Measurements from ENCODE around the gene CAPN5.
"Not testable (repeated sequence)": the region's sequence is repeated elsewhere in the genome, so short reads cannot be mapped to it uniquely, and the experiment has no call there.

The CAPN5 gene

DNA sequence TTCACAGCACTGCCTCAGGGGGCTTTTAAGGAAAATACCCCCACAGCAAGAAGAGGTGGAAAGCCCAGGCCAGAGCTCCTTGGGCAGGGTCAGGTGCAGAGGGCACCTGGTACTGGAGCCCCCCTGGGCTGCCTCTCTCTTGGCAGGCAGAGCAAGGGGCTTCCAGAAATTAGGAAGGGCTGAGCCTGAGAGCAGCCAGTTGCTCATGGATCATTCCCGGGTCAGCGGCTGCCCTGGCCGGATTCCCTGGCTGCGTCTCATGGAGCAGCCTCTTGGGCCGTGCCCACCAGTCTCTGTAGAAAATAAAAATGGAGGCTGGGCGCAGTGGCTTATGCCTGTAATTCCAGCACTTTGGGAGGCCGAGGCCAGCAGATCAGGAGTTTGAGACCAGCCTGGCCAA, 25.6 kb downstream of the CAPN5 start:
- Histone ChIP-seq H3K27me3 (ENCODE audit: control insufficient read depth, insufficient read depth, low read length) (no peaks in the 10 kb centered on the region), H3K9me3 (ENCODE audit: control insufficient read depth, insufficient read depth, low read depth, low read length) (no peaks in the 10 kb centered on the region), H3K4me1 (ENCODE audit: control insufficient read depth, insufficient read depth, low read length) (peaks cover 5% of the 10 kb centered on the region; the same call in 1 of the 2 replicates), H3K27ac (ENCODE audit: low read depth, low read length) (no peak overlapping the region), H3K9ac (ENCODE audit: low read length) (no peak overlapping the region), H3K4me3 (ENCODE audit: low read depth, low read length) (no peak overlapping the region), H3K36me3 (ENCODE audit: control insufficient read depth, insufficient read depth, low read length) (no peaks in the 10 kb centered on the region)

DNA sequence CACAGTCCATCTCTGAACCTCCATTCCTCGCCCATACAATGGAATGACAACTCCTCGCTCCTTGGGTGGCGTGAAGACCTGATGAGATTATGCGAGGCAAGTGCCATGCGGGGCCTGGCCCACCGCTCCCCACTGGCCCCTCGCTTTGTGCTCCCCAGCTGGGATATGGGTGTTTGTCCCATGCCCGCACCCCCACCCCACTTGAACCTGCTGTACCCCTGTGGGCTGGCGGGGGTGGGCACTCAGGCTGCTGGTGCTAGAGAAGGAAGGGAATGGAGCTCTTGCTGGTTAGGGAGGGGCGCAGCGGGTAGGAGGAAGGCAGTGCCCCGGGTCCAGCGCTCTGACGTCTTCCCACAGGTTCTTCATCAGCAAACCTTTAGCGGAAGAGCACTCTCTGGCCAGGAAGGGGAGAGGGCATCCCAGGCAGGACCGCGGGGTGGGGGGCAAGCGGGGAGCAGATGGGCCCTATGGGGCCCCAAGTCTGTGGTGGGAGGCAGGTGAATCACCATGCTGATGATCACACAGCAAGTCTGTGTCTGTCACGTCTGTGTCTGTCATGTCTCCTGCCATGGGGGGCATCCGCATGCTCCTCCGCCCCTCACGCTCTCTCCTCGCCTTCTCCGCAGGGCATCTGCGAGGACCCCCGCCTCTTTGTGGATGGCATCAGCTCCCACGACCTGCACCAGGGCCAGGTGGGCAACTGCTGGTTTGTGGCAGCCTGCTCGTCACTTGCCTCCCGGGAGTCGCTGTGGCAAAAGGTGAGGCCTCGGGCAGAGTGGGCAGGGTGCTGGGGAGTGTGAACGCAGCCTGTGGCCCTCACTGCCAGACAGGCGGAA, 26.5 kb downstream of the CAPN5 start:
- Histone ChIP-seq H3K27ac (ENCODE audit: low read depth, low read length) (no peak overlapping the region), H3K27me3 (ENCODE audit: control insufficient read depth, insufficient read depth, low read length) (no peaks in the 10 kb centered on the region), H3K9ac (ENCODE audit: low read length) (no peak overlapping the region), H3K36me3 (ENCODE audit: control insufficient read depth, insufficient read depth, low read length) (no peaks in the 10 kb centered on the region), H3K9me3 (ENCODE audit: control insufficient read depth, insufficient read depth, low read depth, low read length) (no peaks in the 10 kb centered on the region), H3K4me3 (ENCODE audit: low read depth, low read length) (no peak overlapping the region), H3K4me1 (ENCODE audit: control insufficient read depth, insufficient read depth, low read length) (peaks cover 5% of the 10 kb centered on the region; the same call in 1 of the 2 replicates)

- H3K9me3 ChIP-seq (ENCODE audit: control insufficient read depth, insufficient read depth, low read depth, low read length): no peaks in the 10 kb centered on the region
- H3K27ac ChIP-seq (ENCODE audit: low read depth, low read length): no peak overlapping the region
- H3K27me3 ChIP-seq (ENCODE audit: control insufficient read depth, insufficient read depth, low read length): no peaks in the 10 kb centered on the region
- H3K4me1 ChIP-seq (ENCODE audit: control insufficient read depth, insufficient read depth, low read length): peaks cover 5% of the 10 kb centered on the region; the same call in 1 of the 2 replicates
- H3K9ac ChIP-seq (ENCODE audit: low read length): no peak overlapping the region
- H3K36me3 ChIP-seq (ENCODE audit: control insufficient read depth, insufficient read depth, low read length): no peaks in the 10 kb centered on the region
- no peak overlapping the region for H3K4me3 ChIP-seq (ENCODE audit: low read depth, low read length)
These were observed 27.4 kb downstream of the CAPN5 start for GRCh38 chr11:77093987-77094840.

GRCh38 chr11:77094841-77095365, 28.1 kb downstream of the CAPN5 start:
- H3K36me3 ChIP-seq (ENCODE audit: control insufficient read depth, insufficient read depth, low read length): no peaks in the 10 kb centered on the region
- no peak overlapping the region for H3K27ac ChIP-seq (ENCODE audit: low read depth, low read length)
- H3K9ac ChIP-seq (ENCODE audit: low read length): no peak overlapping the region
- peaks cover 5% of the 10 kb centered on the region; the same call in 1 of the 2 replicates for H3K4me1 ChIP-seq (ENCODE audit: control insufficient read depth, insufficient read depth, low read length)
- H3K27me3 ChIP-seq (ENCODE audit: control insufficient read depth, insufficient read depth, low read length): no peaks in the 10 kb centered on the region
- H3K9me3 ChIP-seq (ENCODE audit: control insufficient read depth, insufficient read depth, low read depth, low read length): no peaks in the 10 kb centered on the region
- no peak overlapping the region for H3K4me3 ChIP-seq (ENCODE audit: low read depth, low read length)

GRCh38 chr11:77095551-77096490, 29.1 kb downstream of the CAPN5 start:
- Histone ChIP-seq H3K36me3 (ENCODE audit: control insufficient read depth, insufficient read depth, low read length) (no peaks in the 10 kb centered on the region), H3K27me3 (ENCODE audit: control insufficient read depth, insufficient read depth, low read length) (no peaks in the 10 kb centered on the region), H3K27ac (ENCODE audit: low read depth, low read length) (no peak overlapping the region), H3K9ac (ENCODE audit: low read length) (no peak overlapping the region), H3K4me3 (ENCODE audit: low read depth, low read length) (no peak overlapping the region), H3K9me3 (ENCODE audit: control insufficient read depth, insufficient read depth, low read depth, low read length) (no peaks in the 10 kb centered on the region), H3K4me1 (ENCODE audit: control insufficient read depth, insufficient read depth, low read length) (peaks cover 3% of the 10 kb centered on the region; the same call in 1 of the 2 replicates)

GRCh38 chr11:77096591-77097019, 29.8 kb downstream of the CAPN5 start:
- Histone ChIP-seq H3K4me1 (ENCODE audit: control insufficient read depth, insufficient read depth, low read length) (no peaks in the 10 kb centered on the region), H3K4me3 (ENCODE audit: low read depth, low read length) (no peak overlapping the region), H3K27ac (ENCODE audit: low read depth, low read length) (no peak overlapping the region), H3K9ac (ENCODE audit: low read length) (no peak overlapping the region), H3K36me3 (ENCODE audit: control insufficient read depth, insufficient read depth, low read length) (no peaks in the 10 kb centered on the region), H3K27me3 (ENCODE audit: control insufficient read depth, insufficient read depth, low read length) (no peaks in the 10 kb centered on the region), H3K9me3 (ENCODE audit: control insufficient read depth, insufficient read depth, low read depth, low read length) (no peaks in the 10 kb centered on the region)

DNA sequence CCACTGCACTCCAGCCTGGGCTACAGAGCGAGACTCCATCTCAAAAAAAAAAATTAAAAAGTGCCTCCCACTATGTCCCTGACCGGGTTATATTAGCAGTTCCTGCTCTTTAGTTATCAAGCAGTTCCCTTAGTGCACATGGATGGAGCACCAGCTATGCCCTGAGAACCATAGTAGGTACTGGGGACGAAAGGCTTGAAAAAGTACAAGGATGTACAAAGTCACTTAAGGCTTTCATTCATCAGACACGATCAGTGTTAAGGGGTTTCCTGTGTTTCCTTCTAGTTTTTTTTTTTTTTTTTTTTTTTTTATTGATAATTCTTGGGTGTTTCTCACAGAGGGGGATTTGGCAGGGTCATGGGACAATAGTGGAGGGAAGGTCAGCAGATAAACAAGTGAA, 30.4 kb downstream of the CAPN5 start:
- not testable (repeated sequence) for H3K27ac ChIP-seq (ENCODE audit: low read depth, low read length); H3K36me3 ChIP-seq (ENCODE audit: control insufficient read depth, insufficient read depth, low read length); H3K27me3 ChIP-seq (ENCODE audit: control insufficient read depth, insufficient read depth, low read length); H3K4me3 ChIP-seq (ENCODE audit: low read depth, low read length); H3K9me3 ChIP-seq (ENCODE audit: control insufficient read depth, insufficient read depth, low read depth, low read length); H3K9ac ChIP-seq (ENCODE audit: low read length); H3K4me1 ChIP-seq (ENCODE audit: control insufficient read depth, insufficient read depth, low read length)

DNA sequence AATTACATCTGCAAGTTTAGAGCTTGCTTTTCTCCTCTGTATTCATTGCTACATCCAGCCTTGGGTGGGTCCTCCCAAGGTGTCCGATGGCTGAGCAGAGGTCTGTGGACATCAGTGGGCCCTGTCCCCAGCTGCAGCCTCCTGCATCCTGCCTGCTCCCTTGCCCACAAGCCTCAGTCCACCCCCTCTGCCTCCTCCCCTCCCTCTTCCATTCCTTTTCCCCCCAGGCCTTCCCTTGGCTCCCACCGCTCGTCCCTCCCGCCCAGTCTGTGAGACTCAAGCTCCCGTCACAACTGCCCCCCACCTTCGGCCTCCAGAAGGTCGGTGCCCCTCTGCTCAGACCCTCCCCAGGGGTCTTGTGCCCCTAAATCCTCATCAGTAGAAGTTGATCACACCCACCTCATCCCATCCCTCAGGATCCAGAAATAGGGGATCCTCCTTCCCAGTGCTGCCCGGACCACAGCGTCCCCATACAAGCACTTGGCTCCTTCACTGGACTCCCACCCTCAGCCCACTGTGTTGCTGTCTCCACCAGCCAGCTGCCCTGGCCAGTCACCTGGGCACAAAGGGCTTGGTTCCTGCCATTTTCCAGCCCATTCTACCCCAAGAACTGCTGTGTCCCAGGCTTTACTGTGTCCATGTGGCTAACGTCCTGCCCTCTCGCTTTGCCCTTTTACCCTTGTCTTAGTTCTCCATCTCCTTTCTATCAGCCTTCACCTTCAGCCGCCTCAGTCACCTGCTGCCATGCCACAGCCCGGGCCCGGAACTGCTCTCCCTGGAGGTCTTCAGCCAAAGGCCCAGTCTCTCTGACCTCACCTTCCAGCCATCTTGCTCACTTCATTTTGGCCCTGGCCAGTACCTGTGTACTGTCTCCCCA, 33.6 kb downstream of the CAPN5 start:
- Histone ChIP-seq H3K9ac (ENCODE audit: low read length) (no peak overlapping the region), H3K4me3 (ENCODE audit: low read depth, low read length) (no peak overlapping the region), H3K27me3 (ENCODE audit: control insufficient read depth, insufficient read depth, low read length) (no peaks in the 10 kb centered on the region), H3K9me3 (ENCODE audit: control insufficient read depth, insufficient read depth, low read depth, low read length) (no peaks in the 10 kb centered on the region), H3K27ac (ENCODE audit: low read depth, low read length) (no peak overlapping the region), H3K4me1 (ENCODE audit: control insufficient read depth, insufficient read depth, low read length) (no peaks in the 10 kb centered on the region), H3K36me3 (ENCODE audit: control insufficient read depth, insufficient read depth, low read length) (no peaks in the 10 kb centered on the region)

GRCh38 chr11:77101043-77101537, 34.3 kb downstream of the CAPN5 start:
- Histone ChIP-seq H3K9me3 (ENCODE audit: control insufficient read depth, insufficient read depth, low read depth, low read length) (no peaks in the 10 kb centered on the region), H3K9ac (ENCODE audit: low read length) (no peak overlapping the region), H3K27me3 (ENCODE audit: control insufficient read depth, insufficient read depth, low read length) (no peaks in the 10 kb centered on the region), H3K27ac (ENCODE audit: low read depth, low read length) (no peak overlapping the region), H3K36me3 (ENCODE audit: control insufficient read depth, insufficient read depth, low read length) (no peaks in the 10 kb centered on the region), H3K4me1 (ENCODE audit: control insufficient read depth, insufficient read depth, low read length) (no peaks in the 10 kb centered on the region), H3K4me3 (ENCODE audit: low read depth, low read length) (no peak overlapping the region)
